SK-N-SH treated with all-trans-retinoic acid at 6 μM for 48 hours (cell line): ENCODE results near the gene SLC2A8.

Experiments
- ATAC-seq: fragments of 200-7000 bp; cut with Tn5 transposase; 3 replicates; pipeline ENCODE4 v1.9.1; 2020; ENCODE audit warnings: mild to moderate bottlenecking, moderate library complexity
- ARNTL ChIP-seq: fragments of 450-650 bp; formaldehyde crosslinking; IDR thresholded peaks from 2 replicates; pipeline ENCODE4 v1.5.0; 2020; ENCODE audit warnings: low read depth, mild to moderate bottlenecking, moderate library complexity, borderline replicate concordance
- BACH2 ChIP-seq: fragments of 250-450 bp; sonication (Bioruptor Pico); IDR thresholded peaks from 2 replicates; pipeline ENCODE4 v1.9.0; 2021; ENCODE audit warnings: mild to moderate bottlenecking, borderline replicate concordance
- GLIS3 ChIP-seq: fragments of 250-450 bp; sonication (Bioruptor Pico); IDR thresholded peaks from 2 replicates; pipeline ENCODE4 v1.5.0; 2020; ENCODE audit warnings: mild to moderate bottlenecking, moderate library complexity
- OSR1 ChIP-seq: fragments of 250-450 bp; sonication (Bioruptor Pico); IDR thresholded peaks from 2 replicates; pipeline ENCODE4 v1.8.0; 2022; ENCODE audit warnings: moderate library complexity, mild to moderate bottlenecking, inconsistent platforms
- PATZ1 ChIP-seq: fragments of 250-450 bp; sonication (Bioruptor Pico); IDR thresholded peaks from 2 replicates; pipeline ENCODE4 v1.8.0; 2020; ENCODE audit warnings: mild to moderate bottlenecking, moderate library complexity, borderline replicate concordance
- POU6F1 ChIP-seq: fragments of 250-450 bp; sonication (Bioruptor Pico); IDR thresholded peaks from 2 replicates; pipeline ENCODE4 v1.8.0; 2021; ENCODE audit warnings: low read depth, mild to moderate bottlenecking, moderate library complexity, borderline replicate concordance
- PPARA ChIP-seq: fragments of 250-450 bp; sonication (Bioruptor Pico); IDR thresholded peaks from 2 replicates; pipeline ENCODE4 v1.5.0; 2020; ENCODE audit warnings: mild to moderate bottlenecking, borderline replicate concordance
- RARB ChIP-seq: fragments of 250-450 bp; sonication (Bioruptor Pico); IDR thresholded peaks from 2 replicates; pipeline ENCODE4 v1.8.0; 2021; ENCODE audit warnings: mild to moderate bottlenecking, moderate library complexity
- TCF4 ChIP-seq: fragments of 250-450 bp; sonication (Bioruptor Pico); IDR thresholded peaks from 2 replicates; pipeline ENCODE4 v1.8.0; 2021; ENCODE audit warnings: mild to moderate bottlenecking, moderate library complexity, borderline replicate concordance
- TSHZ2 ChIP-seq: fragments of 250-450 bp; sonication (Bioruptor Pico); IDR thresholded peaks from 2 replicates; pipeline ENCODE4 v1.5.0; 2020; ENCODE audit warnings: mild to moderate bottlenecking, moderate library complexity
- ZC3H10 ChIP-seq: fragments of 250-450 bp; sonication (Bioruptor Pico); IDR thresholded peaks from 2 replicates; pipeline ENCODE4 v1.5.1; 2021; ENCODE audit warnings: mild to moderate bottlenecking, moderate library complexity
- ZNF70 ChIP-seq: fragments of 450-650 bp; formaldehyde crosslinking; IDR thresholded peaks from 2 replicates; pipeline ENCODE4 v1.5.0; 2020; ENCODE audit warnings: mild to moderate bottlenecking, moderate library complexity
- ZNF8 ChIP-seq: fragments of 450-650 bp; formaldehyde crosslinking; IDR thresholded peaks from 2 replicates; pipeline ENCODE4 v1.5.0; 2020; ENCODE audit warnings: mild to moderate bottlenecking, moderate library complexity
- TF ChIP-seq, protein P1 (sequence below): fragments of 250-450 bp; sonication (Bioruptor Pico); IDR thresholded peaks from 2 replicates; pipeline ENCODE4 v1.5.1; 2020; ENCODE audit warnings: low read depth, mild to moderate bottlenecking, moderate library complexity

SLC2A8 gene

DNA sequence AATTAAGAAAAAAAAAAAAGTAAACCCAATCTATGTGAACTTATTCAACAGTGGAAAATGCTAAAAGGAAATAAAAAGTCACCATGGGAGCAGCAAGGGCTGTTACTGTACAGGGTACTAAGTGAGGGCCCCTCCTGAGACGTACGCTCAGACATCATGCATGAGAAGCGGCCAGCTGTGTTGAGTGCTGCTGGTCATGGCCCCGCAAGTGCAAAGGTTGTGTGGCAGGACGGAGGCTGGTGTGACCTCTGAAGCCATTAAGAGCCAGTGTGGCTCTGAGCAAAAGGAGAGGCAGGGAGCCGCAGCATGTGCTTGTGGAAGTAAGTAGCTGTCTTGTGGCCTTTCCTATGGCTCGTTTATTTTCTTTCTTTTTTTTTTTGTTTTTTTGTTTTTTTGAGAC lies 24.1 kb downstream of the SLC2A8 start (continued):
- TF ChIP-seq TSHZ2 (CRISPR knock-in tag), result no peak
- TF ChIP-seq GLIS3 (CRISPR knock-in tag), result no peak
- no peak for TF ChIP-seq ZNF8 (CRISPR knock-in tag)
- no peak for TF ChIP-seq RARB

- TF ChIP-seq ARNTL (no peak), RARB (no peak), OSR1 (CRISPR knock-in tag) (no peak), BACH2 (CRISPR knock-in tag) (no peak), TSHZ2 (CRISPR knock-in tag) (no peak), PATZ1 (CRISPR knock-in tag) (no peak), POU6F1 (no peak), TCF4 (CRISPR knock-in tag) (no peak)
- no peak for ATAC-seq
Measured at GRCh38 chr9:127422133-127422782, 25.3 kb downstream of the SLC2A8 start.

GRCh38 chr9:127422787-127423186 lies 25.8 kb downstream of the SLC2A8 start:
- ATAC-seq, result no peak
- TF ChIP-seq, protein P1, sequence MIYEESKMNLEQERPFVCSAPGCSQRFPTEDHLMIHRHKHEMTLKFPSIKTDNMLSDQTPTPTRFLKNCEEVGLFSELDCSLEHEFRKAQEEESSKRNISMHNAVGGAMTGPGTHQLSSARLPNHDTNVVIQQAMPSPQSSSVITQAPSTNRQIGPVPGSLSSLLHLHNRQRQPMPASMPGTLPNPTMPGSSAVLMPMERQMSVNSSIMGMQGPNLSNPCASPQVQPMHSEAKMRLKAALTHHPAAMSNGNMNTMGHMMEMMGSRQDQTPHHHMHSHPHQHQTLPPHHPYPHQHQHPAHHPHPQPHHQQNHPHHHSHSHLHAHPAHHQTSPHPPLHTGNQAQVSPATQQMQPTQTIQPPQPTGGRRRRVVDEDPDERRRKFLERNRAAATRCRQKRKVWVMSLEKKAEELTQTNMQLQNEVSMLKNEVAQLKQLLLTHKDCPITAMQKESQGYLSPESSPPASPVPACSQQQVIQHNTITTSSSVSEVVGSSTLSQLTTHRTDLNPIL (CRISPR knock-in tag), result no peak
- TF ChIP-seq ZC3H10 (CRISPR knock-in tag) (no peak), TSHZ2 (CRISPR knock-in tag) (no peak), PPARA (no peak), RARB (no peak), ZNF70 (CRISPR knock-in tag) (no peak), GLIS3 (CRISPR knock-in tag) (no peak)
